DLD1 (cell line): ENCODE data around the gene AP2B1.
"Not testable (repeated sequence)": the region's sequence is repeated elsewhere in the genome, so short reads cannot be mapped to it uniquely, and the experiment has no call there.

Experiments used
- in situ Hi-C: cut with HindIII; loops from 2 replicates; pipeline ENCODE4 v1.10.0; 2017; ENCODE audit warnings: low sequenced_read_pairs

AP2B1 gene

DNA sequence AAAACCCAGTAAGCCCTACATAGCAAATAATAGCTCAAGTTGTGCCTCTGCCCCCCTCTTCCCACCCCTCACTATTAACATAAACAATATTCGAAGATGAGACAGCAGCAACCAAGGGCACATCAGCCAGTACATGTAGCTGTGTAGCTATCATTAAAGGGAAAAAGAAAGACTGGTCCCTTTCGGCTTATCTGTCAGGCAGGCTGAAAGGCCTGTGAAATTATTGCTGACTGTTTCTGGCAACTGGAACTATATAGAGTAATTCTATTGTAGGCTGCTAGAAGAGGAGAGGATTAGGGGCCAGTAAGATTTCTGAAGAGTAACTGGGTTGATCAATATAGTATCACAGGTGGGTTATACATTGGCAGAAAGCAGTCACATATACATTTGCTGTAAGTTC, 107.8 kb downstream of the AP2B1 start:
- in situ Hi-C loops = no loop called here

GRCh38 chr17:35695613-35696012, 108.5 kb downstream of the AP2B1 start:
- in situ Hi-C loops = no loop called here

DNA sequence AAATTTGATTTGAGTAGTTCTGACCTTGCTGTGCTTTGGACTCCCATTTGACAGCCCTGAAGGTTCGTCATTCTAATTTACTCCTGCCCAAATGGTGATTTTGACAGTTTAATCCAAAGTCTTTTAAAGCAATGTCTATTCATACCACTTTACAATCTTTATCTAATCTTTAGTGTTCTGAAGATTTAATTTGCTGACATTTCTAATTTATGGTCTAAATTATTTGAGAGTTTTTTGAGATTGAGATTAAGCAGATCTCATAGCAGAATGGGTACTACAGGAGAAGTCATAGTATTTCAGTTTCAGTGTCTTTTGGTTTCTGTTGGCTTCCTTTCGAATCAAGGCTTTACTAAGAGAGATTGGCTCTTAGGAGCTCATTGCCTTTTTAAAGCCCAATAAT, 111.7 kb downstream of the AP2B1 start:
- in situ Hi-C loops = no loop called here

DNA sequence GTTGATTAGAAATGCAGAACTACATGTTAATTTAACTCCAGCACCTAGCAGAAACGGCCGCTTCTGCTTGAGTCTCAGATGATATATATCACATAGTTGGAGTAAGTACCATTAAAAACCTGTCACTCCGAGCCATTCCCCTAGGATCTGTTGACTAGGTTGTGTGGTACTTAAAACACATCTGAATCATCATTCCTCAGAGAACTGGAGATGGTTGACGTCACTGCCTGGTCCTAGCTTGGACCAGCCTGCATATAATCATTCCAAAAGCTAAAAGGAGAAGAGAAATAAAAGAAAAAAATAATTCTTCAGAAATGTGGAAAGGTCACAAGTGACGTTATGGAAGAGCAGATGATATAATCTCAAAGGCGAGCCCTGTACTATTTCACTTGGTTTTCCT, 113.0 kb downstream of the AP2B1 start:
- in situ Hi-C loops = no loop called here

DNA sequence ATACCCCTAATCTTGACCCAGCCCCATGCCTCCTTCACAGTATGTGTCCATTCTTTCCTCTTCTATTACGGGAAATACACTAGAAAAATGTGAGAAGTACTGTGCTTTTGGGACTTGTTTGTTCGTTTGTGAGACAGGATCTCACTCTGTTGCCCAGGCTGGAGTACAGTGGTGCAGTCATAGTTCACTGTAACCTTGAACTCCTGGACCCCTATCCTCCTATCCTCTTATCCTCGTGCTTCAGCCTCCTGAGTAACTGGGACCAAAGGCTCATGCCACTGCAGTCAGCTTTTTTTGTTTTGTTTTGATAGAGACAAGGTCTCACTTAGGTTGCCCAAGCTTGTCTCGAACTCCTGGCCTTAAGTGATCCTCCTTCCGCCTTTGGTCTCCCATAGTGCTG, 114.4 kb downstream of the AP2B1 start:
- in situ Hi-C loops = no loop called here

GRCh38 chr17:35703308-35703707, 116.2 kb downstream of the AP2B1 start:
- in situ Hi-C loops = not testable (repeated sequence)

- in situ Hi-C loops = no loop called here
These were observed 118.1 kb downstream of the AP2B1 start for GRCh38 chr17:35705230-35705629.

DNA sequence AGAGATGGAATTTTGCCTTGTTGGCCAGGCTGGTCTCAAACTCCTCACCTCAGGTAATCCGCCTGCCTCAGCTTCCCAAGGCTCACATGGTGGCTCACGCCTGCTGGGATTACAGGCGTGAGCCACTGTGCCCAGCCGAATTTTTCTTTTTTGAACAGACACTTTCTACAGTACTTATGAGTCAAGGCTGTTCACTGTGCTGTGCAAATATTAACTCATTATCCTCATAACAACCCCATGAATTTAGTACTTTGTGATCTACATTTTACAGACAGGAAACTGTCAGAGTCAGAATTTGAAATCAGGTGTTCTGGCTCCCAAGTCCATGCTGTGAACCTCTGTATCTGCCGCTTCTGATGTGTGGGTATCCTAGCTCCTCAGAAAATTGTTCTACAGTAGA, 118.6 kb downstream of the AP2B1 start:
- in situ Hi-C loops = no loop called here

DNA sequence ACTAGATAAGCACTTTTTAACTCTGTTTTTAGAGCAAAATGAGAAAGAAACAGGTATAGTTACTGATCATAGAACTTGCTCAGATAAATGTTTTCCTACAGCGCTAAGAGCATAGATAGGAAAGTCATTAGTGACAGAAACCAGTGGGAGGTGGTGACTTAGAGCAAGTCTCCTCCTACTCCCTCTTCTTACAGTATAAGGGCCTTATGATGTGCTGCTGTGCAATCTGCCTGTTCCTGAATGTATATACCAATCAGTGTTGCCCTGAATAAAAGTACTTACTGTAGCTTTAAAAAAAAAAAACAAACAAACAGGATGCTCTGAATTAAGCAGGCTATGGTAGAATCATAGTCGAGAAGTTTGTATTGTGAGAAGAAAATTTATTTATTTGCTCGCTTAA, 121.0 kb downstream of the AP2B1 start:
- in situ Hi-C loops = no loop called here

DNA sequence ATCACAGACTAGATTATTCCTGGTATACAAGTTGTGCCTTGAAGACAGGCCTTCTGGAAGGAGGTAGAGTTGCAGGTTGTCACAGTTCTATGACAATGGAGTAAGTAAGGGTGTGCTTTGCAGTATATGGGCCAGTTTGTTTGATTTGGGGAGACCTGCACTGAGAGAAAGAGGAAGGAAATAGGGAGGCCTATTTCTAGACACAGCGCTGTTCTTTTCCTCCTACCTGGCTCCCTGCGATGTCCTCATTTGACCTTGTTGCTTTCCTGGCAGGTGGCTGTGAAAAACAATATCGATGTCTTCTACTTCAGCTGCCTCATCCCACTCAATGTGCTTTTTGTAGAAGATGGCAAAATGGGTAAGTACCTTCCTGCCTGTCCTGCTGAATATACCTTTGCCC, 121.8 kb downstream of the AP2B1 start:
- in situ Hi-C loops = no loop called here

GRCh38 chr17:35709874-35710273, 122.8 kb downstream of the AP2B1 start:
- in situ Hi-C loops = no loop called here

DNA sequence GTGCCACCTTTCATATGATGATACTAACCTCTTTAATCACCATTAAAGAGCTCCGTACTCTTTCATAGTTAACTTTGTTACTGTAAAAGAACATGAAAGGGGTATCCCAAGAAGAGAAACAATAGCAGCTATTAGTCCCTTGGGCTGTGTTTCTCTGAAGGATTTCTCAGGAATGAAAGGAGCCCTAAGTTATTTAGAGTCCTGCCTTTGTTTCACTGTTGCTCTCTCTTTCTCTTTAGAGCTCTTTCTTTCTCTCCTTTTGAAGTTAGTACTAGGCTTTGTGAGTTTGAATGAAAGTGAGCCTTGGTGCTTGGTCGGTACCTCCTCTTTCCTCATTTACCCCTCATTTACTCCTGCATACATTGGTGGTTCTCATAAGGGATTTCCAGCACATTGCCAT, 123.8 kb downstream of the AP2B1 start:
- in situ Hi-C loops = no loop called here

- in situ Hi-C loops = no loop called here
These were observed 126.1 kb downstream of the AP2B1 start for GRCh38 chr17:35713069-35713728.

DNA sequence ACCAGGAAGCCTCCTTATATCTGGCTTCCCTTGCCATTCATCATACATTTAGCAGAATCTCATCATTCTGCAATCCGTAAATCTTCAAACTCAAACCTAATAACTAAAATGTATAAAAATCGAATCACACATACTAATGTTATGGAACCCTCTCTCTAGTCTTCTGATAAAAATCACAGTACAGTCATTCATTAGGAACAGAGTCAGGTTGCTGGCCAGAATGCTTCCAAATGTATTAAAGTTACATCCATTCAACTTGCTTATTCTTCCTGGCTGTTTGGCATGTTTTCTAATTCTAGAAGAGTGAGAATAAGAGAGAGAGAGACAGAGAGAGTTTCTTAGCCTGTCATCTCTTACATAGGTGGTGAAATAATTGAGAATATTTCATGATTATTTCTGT, 127.9 kb downstream of the AP2B1 start:
- in situ Hi-C loops = no loop called here

GRCh38 chr17:35715416-35715815, 128.3 kb downstream of the AP2B1 start:
- in situ Hi-C loops = no loop called here

- in situ Hi-C loops = no loop called here
These were observed 129.1 kb downstream of the AP2B1 start for GRCh38 chr17:35716173-35716572.

DNA sequence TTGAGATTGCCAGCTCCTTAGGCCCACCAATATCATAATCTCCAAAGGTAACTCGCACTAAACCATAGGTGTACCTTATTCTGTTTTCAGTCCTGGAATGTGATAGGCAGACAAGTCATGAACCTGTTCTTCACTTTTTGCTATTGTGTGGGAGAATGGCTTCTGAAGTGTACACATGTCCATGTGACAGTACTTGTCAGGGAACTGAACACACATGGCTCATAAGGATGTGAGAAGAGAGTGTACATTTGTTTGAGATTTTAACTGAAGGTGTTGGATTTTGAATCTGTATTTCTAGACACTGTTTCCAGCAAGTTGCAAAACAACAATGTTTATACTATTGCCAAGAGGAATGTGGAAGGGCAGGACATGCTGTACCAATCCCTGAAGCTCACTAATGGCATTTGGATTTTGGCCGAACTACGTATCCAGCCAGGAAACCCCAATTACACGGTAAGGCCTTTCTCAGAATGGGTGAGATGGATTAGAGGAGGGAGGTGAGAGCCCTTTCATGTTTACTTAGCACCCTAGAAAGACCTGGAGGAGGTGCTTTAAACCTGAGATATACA, 129.9 kb downstream of the AP2B1 start:
- in situ Hi-C loops = no loop called here

DNA sequence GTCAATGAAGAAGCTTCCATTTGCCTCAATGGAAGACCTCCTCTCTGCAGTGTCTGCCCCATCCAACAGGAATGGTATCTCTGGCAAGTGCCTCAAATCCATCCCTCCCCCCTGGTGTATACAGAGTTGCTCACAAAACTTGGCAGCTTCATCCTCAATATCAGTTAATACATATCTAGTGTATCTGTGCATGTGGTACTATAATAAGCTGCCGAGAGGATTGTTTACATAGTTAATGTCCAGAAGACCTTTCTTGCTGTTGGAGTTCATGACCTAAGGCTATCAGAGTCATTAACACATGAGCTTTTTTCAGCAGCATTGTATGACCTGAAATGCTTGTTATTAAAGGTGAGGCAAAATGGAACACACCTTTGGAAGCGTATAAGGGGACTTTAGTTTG, 130.4 kb downstream of the AP2B1 start:
- in situ Hi-C loops = no loop called here

GRCh38 chr17:35723735-35724134, 136.6 kb downstream of the AP2B1 start:
- in situ Hi-C loops = no loop called here

- in situ Hi-C loops = loop anchor here (25.0 kb wide), 1 partner anchor 413 kb away; no protein-coding TSS in a partner anchor
These were observed 137.9 kb downstream of the AP2B1 start for GRCh38 chr17:35725058-35725457.

DNA sequence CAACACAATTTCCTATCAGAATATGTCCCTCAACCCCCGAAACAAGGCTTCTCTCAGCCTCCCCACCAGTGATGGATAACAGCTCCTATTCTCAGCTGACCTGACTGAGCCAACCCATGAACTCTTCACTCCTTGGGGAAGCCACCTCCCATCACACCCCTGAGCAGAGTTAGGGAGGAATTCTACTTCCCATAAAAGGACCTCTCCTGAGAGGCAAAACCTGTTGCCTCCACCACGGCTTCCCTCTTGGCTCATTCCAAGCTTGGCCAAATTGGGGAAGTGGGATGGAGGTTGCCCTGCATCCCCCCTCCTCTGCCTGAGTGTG, 138.6 kb downstream of the AP2B1 start:
- in situ Hi-C loops = loop anchor here (25.0 kb wide), 1 partner anchor 413 kb away; no protein-coding TSS in a partner anchor

DNA sequence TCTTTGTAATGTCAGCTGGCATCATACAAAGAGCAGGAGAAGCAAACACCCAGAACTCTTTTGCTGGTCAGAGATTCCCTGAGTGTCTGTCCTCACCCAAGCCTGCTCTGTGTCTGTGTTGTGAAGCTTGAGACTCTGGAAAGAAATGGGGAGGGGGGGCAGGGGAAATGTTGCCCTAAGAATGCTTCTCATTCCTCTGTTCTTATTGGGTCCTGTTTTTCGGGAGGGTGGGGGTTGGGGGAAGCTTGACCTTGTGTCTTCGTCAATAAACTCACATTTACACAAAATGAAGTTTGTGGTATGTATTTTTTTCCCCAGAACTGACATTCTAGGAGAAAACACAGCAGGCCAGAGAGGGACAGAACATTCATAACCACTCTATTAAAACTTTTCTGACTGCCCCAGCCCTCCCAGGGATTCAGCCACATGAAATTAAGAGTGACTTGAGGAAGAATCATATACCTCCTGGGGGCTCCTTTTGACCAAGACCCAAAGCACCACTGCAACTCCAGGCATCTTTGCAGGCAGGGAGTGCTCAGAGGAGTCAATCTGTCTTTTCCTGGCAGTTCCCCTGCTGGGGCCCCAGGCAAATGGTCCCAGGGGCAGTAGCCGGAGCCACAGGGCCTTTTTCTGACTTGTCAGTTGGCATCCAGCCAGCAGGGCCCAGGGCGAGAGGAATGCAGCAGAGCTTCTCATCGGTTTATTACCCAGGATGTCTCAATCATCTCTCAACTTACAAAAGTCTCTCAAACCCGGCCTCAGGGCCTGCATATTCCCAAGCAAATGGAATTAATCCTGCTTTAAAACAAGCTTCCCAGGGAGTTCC, 139.2 kb downstream of the AP2B1 start:
- in situ Hi-C loops = loop anchor here (25.0 kb wide), 1 partner anchor 414 kb away; no protein-coding TSS in a partner anchor
